ENCODE measurements around the gene ZNF408.
A peak's percentile ranks its signal among the peaks of the same experiment; 100 is the strongest.
"Not testable (repeated sequence)": the region's sequence is repeated elsewhere in the genome, so short reads cannot be mapped to it uniquely, and the experiment has no call there.

The ZNF408 gene

GRCh38 chr11:46666516-46666915 lies 34.3 kb upstream of the ZNF408 start:
- Histone ChIP-seq H3K9me3 (ENCODE audit: severe bottlenecking) (no peaks in the 10 kb centered on the region), H3K36me3 (ENCODE audit: low read depth) (peaks cover 65% of the 10 kb centered on the region), H3K4me3 (ENCODE audit: severe bottlenecking) (no peak overlapping the region), H3K27me3 (ENCODE audit: insufficient read depth, poor library complexity, severe bottlenecking) (no peaks in the 10 kb centered on the region), H3K27ac (ENCODE audit: poor library complexity, severe bottlenecking) (no peak overlapping the region), H3K4me1 (ENCODE audit: insufficient read depth, poor library complexity, severe bottlenecking) (no peaks in the 10 kb centered on the region)
- no peak for TF ChIP-seq CTCF (IDR thresholded peaks at IDR 0.05; ENCODE audit: poor library complexity, severe bottlenecking)
- DNase-seq (ENCODE audit: low spot score) = no peak
- ATAC-seq (ENCODE audit: low read depth) = no peak

GRCh38 chr11:46667043-46667481 lies 33.8 kb upstream of the ZNF408 start:
- no peak for TF ChIP-seq CTCF (IDR thresholded peaks at IDR 0.05; ENCODE audit: poor library complexity, severe bottlenecking)
- DNase-seq (ENCODE audit: low spot score) = no peak
- Histone ChIP-seq H3K4me3 (ENCODE audit: severe bottlenecking) (no peak overlapping the region), H3K27me3 (ENCODE audit: insufficient read depth, poor library complexity, severe bottlenecking) (no peaks in the 10 kb centered on the region), H3K36me3 (ENCODE audit: low read depth) (peaks cover 63% of the 10 kb centered on the region), H3K27ac (ENCODE audit: poor library complexity, severe bottlenecking) (no peak overlapping the region), H3K4me1 (ENCODE audit: insufficient read depth, poor library complexity, severe bottlenecking) (no peaks in the 10 kb centered on the region), H3K9me3 (ENCODE audit: severe bottlenecking) (no peaks in the 10 kb centered on the region)
- no peak for ATAC-seq (ENCODE audit: low read depth)

GRCh38 chr11:46668480-46669085 lies 32.2 kb upstream of the ZNF408 start:
- H3K27me3 ChIP-seq (ENCODE audit: insufficient read depth, poor library complexity, severe bottlenecking) = no peaks in the 10 kb centered on the region
- no peak for ATAC-seq (ENCODE audit: low read depth)
- H3K27ac ChIP-seq (ENCODE audit: poor library complexity, severe bottlenecking) = no peak overlapping the region
- TF ChIP-seq CTCF (IDR thresholded peaks at IDR 0.05; ENCODE audit: poor library complexity, severe bottlenecking) = no peak
- H3K9me3 ChIP-seq (ENCODE audit: severe bottlenecking) = no peaks in the 10 kb centered on the region
- no peaks in the 10 kb centered on the region for H3K4me1 ChIP-seq (ENCODE audit: insufficient read depth, poor library complexity, severe bottlenecking)
- peaks cover 62% of the 10 kb centered on the region for H3K36me3 ChIP-seq (ENCODE audit: low read depth)
- DNase-seq (ENCODE audit: low spot score) = no peak
- no peak overlapping the region for H3K4me3 ChIP-seq (ENCODE audit: severe bottlenecking)

GRCh38 chr11:46669711-46670139 lies 31.1 kb upstream of the ZNF408 start:
- H3K27me3 ChIP-seq (ENCODE audit: insufficient read depth, poor library complexity, severe bottlenecking) = no peaks in the 10 kb centered on the region
- H3K27ac ChIP-seq (ENCODE audit: poor library complexity, severe bottlenecking) = no peak overlapping the region
- H3K36me3 ChIP-seq (ENCODE audit: low read depth) = peaks cover 54% of the 10 kb centered on the region
- no peaks in the 10 kb centered on the region for H3K9me3 ChIP-seq (ENCODE audit: severe bottlenecking)
- DNase-seq (ENCODE audit: low spot score) (no peak), ATAC-seq (ENCODE audit: low read depth) (peak; percentile 30; the same call in 1 of the 3 replicates)
- H3K4me3 ChIP-seq (ENCODE audit: severe bottlenecking) = no peak overlapping the region
- TF ChIP-seq CTCF (IDR thresholded peaks at IDR 0.05; ENCODE audit: poor library complexity, severe bottlenecking) = peak; percentile 42
- no peaks in the 10 kb centered on the region for H3K4me1 ChIP-seq (ENCODE audit: insufficient read depth, poor library complexity, severe bottlenecking)

GRCh38 chr11:46670521-46670920 lies 30.3 kb upstream of the ZNF408 start:
- DNase-seq (ENCODE audit: low spot score); H3K9me3 ChIP-seq (ENCODE audit: severe bottlenecking); H3K27me3 ChIP-seq (ENCODE audit: insufficient read depth, poor library complexity, severe bottlenecking); H3K4me3 ChIP-seq (ENCODE audit: severe bottlenecking); ATAC-seq (ENCODE audit: low read depth); H3K27ac ChIP-seq (ENCODE audit: poor library complexity, severe bottlenecking); H3K4me1 ChIP-seq (ENCODE audit: insufficient read depth, poor library complexity, severe bottlenecking): not testable (repeated sequence)
- peaks cover 51% of the 10 kb centered on the region for H3K36me3 ChIP-seq (ENCODE audit: low read depth)

All from RWPE2 (cell line).